Kidney epithelial cell (primary cell): ENCODE data around the gene DLG1. TPM values are rescaled to one million over a fixed set of nuclear protein-coding genes. Genes with fewer than 3 reads are reported as not detected.

ENCODE experiments used
- DNase-seq: peaks from one replicate; pipeline ENCODE4 v3.0.0-alpha.2; 2010; ENCODE audit warnings: low read depth
- H3K27me3 ChIP-seq: 2 replicates; pipeline ENCODE4 v1.6.0; 2011; ENCODE audit warnings: low read length; ENCODE audit not compliant: control insufficient read depth, insufficient read depth
- H3K36me3 ChIP-seq: 2 replicates; pipeline ENCODE4 v1.5.1; 2011; ENCODE audit warnings: low read length; ENCODE audit not compliant: control insufficient read depth, insufficient read depth
- H3K4me3 ChIP-seq: 2 replicates; pipeline ENCODE4 v1.5.1; 2011; ENCODE audit warnings: low read depth, mild to moderate bottlenecking, control low read depth, low read length
- CTCF ChIP-seq: IDR thresholded peaks from 2 replicates; pipeline ENCODE4 v1.5.1; 2011; ENCODE audit warnings: mild to moderate bottlenecking, moderate library complexity, low read length, control low read depth, inconsistent platforms; ENCODE audit not compliant: insufficient read depth, poor library complexity, severe bottlenecking
- total RNA-seq: library from RNA; depleted of rRNA; stranded (reverse); fragments of >200 nt; gene quantifications from 2 replicates; pipeline ENCODE4 v1.2.3, GENCODE V29; 2015

The DLG1 gene
- total RNA-seq, 1 donor from 2014 or later, result 127 TPM

DNA sequence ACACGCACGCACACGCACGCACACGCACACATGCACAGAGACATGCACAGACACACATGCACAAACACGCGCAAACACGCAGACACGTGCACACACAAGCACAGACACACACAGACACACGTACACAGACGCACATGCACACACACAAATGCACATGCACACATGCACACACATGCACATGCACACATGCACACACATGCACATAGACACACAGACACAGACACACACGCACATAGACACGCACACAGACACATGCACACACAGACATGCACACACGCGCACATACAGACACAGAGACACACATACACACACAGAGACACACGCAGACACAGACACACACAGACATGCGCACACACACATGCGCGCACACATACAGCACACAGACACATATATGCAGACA, 303.4 kb downstream of the DLG1 start:
- H3K4me3 ChIP-seq, result no peak overlapping the region
- peaks cover 6% of the 10 kb centered on the region for H3K27me3 ChIP-seq
- DNase-seq, result no peak
- no peaks in the 10 kb centered on the region for H3K36me3 ChIP-seq
- TF ChIP-seq CTCF, result no peak

DNA sequence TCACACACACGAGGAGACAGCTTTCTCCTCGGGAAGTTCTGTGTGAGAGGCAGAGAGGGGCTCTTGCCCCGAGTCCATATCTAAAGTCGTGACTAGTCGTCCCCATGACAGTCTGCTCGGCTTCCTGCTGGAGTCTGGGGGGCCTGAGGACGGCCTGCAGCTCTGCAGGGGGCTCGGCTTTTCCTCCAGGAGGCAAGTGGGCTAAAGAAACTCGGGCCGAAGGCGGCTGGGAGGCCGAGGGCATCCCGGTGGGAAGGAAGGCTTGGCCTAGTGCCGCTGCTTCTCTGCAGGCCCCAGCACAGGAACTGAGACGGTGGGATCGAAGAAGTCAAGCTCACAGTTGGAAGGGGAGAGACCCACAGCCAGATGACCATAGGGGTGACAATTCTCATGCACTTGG, 304.4 kb downstream of the DLG1 start:
- Histone ChIP-seq H3K4me3 (no peak overlapping the region), H3K27me3 (peaks cover 10% of the 10 kb centered on the region), H3K36me3 (no peaks in the 10 kb centered on the region)
- no peak for DNase-seq
- TF ChIP-seq CTCF, result no peak
